PC-9 (cell line): ENCODE results near the gene PRKG1.

Experiments
- EZH2 ChIP-seq: fragments of 200-600 bp; sonication (generic); IDR thresholded peaks from 2 replicates; pipeline ENCODE4 v1.8.0; 2017; ENCODE audit warnings: antibody characterized with exemption, low read depth
- TF ChIP-seq, protein P1 (sequence below): fragments of 200-600 bp; sonication (generic); conservative IDR thresholded peaks from 2 replicates; pipeline ENCODE4 v1.6.1; 2017; ENCODE audit warnings: mixed run types, antibody characterized with exemption, mild to moderate bottlenecking, moderate library complexity

DNA sequence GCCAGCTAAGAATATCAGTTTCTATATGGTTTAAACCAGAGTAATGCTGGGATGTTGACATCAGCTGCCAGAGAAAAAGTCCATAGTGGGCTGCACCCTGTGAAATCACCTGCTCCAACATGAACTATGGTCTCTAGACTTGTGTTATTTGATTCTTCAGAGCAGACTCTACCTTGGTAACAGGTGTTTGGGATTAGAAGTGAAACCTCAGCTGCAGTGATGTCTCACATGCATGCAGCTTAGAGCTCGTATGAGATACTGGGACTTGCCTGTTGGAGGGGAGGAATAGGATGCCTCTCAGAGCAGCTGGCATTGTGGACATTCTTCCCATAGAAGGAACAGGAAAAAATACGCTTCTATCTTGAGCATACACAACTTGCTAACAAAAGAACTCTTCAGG, 912.2 kb downstream of the PRKG1 start:
- TF ChIP-seq, protein P1, sequence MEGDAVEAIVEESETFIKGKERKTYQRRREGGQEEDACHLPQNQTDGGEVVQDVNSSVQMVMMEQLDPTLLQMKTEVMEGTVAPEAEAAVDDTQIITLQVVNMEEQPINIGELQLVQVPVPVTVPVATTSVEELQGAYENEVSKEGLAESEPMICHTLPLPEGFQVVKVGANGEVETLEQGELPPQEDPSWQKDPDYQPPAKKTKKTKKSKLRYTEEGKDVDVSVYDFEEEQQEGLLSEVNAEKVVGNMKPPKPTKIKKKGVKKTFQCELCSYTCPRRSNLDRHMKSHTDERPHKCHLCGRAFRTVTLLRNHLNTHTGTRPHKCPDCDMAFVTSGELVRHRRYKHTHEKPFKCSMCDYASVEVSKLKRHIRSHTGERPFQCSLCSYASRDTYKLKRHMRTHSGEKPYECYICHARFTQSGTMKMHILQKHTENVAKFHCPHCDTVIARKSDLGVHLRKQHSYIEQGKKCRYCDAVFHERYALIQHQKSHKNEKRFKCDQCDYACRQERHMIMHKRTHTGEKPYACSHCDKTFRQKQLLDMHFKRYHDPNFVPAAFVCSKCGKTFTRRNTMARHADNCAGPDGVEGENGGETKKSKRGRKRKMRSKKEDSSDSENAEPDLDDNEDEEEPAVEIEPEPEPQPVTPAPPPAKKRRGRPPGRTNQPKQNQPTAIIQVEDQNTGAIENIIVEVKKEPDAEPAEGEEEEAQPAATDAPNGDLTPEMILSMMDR: no peak
- TF ChIP-seq EZH2: no peak
